ENCODE measurements around the gene TNK1.
"Not testable (repeated sequence)": the region's sequence is repeated elsewhere in the genome, so short reads cannot be mapped to it uniquely, and the experiment has no call there.

Gene TNK1

DNA sequence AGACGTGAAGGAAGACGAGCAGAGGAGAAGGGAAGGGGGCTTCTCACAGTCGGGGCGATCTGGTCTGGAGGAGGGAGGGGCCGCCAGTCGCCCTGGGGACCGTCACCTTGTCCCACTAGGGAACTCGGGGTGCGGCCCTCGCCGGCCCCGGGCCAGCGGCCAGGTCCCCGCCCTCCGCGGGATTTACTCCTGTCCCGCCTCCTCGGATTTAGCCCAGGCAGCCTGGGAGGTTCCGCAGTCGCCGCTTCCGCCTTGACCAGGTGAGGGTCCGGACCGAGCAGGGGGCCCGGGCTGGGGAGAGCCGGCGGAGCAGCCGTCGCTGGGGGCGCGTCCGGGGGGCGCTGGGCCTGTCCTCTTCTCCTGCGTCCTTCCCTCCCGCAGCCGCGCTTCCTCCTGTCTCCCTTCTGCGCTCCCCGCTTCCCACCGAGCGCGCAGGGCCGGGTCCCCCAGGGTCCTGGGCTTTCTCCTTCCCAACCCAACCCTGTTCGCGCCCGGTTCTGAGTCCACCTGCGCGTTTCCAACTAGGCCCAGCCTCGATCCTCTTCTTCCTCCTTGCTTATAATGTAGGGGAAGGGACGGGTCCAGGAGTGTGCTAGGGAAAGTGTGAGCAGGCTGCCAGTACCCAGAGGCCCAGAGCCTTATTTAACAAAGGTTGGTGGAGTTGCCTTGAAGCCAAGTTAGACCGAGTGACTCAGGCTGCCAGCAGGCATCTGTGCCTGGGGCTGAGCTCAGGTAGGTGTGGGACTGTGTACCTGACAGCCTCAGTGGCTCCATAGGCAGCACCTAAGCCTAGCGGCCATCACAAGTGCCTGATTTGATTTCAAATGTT, at the start of gene TNK1:
TSS of gene TNK1 (plus strand) at position 235 of the 829 bp plus-strand sequence. CDS start 1,838 bp downstream, outside the sequence.
- DNase-seq: no peak

DNA sequence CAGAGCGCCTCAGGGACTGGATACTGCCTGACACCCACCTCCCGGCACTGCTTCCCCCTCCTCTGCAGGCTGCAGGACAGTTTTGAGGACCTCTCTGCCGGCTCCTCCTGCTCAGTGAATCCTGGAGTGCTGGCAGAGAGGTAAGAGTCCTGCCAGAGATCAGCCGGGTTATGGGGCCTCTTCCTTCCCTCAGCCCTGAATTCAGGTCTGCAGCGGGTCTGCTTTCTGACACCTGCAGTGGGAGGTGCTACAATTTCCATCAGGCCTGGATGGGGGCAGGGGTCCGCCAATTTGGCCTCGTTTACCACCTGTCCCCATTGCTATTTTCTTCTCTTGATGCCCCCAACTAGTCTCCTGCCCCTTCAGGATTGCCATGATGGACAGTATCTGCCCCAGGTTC, 48.8 kb upstream of the TNK1 start:
- no peak for DNase-seq

DNA sequence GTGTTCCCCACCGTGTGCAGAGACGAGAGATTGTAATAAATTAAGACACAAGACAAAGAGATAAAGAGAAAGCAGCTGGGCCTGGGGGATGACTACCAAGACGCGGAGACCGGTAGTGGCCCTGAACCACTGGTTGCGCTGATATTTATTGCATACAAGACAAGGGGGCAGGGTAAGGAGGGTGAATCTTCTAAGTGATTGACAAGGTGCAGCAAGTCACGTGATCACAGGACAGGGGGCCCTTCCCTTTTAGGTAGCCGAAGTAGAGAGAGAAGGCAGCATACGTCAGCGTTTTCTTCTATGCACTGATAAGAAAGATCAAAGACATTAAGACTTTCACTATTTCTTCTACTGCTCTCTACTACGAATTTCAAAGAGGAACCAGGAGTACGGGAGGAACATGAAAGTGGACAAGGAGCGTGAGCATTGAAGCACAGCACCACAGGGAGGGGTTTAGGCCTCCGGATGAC, 48.3 kb upstream of the TNK1 start:
- not testable (repeated sequence) for DNase-seq

DNA sequence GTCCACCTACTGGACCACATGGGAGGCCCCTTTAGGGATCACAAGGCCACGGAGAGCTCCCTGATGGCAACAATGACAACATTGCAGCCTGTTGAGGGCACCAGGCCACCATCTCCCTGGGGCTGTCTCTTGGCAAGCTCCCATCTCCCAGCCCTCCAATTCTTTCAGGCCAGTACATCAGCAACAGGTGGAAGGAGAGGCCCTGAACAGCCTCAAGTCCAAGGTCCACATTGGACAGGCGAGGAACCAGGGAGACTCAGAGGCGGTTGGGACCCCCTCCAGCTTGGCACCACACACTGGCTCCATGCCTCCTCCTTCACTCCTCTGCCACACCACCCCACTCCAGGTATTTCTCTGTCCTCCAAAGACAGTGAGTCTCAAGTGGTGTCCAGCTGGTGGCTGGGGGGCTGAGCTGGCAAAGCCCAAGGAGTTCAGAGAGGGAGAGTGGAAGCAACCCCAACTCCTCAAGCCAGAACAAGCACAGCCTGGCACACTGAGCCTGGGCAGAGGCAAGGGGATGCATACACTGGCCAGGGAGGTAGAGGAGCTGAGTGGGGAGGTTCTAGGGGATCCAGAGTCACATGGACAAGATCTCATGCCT, 45.9 kb upstream of the TNK1 start:
- DNase-seq: no peak

DNA sequence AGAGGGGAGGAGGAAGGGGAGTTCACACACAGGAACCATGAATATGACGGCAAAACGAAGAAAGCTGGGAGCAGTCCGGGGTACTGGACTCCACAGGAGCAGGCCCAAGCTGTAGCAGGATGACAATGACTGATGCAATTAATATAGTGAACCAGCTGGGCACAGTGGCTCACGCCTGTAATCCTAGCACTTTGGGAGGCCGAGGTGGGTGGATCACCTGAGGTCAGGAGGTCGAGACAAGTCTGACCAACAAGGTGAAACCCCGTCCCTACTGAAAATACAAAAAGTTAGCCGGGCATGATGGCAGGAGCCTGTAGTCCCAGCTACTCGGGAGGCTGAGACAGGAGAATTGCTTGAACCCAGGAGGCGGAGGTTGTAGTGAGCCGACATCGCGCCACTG, 45.1 kb upstream of the TNK1 start:
- not testable (repeated sequence) for DNase-seq

DNA sequence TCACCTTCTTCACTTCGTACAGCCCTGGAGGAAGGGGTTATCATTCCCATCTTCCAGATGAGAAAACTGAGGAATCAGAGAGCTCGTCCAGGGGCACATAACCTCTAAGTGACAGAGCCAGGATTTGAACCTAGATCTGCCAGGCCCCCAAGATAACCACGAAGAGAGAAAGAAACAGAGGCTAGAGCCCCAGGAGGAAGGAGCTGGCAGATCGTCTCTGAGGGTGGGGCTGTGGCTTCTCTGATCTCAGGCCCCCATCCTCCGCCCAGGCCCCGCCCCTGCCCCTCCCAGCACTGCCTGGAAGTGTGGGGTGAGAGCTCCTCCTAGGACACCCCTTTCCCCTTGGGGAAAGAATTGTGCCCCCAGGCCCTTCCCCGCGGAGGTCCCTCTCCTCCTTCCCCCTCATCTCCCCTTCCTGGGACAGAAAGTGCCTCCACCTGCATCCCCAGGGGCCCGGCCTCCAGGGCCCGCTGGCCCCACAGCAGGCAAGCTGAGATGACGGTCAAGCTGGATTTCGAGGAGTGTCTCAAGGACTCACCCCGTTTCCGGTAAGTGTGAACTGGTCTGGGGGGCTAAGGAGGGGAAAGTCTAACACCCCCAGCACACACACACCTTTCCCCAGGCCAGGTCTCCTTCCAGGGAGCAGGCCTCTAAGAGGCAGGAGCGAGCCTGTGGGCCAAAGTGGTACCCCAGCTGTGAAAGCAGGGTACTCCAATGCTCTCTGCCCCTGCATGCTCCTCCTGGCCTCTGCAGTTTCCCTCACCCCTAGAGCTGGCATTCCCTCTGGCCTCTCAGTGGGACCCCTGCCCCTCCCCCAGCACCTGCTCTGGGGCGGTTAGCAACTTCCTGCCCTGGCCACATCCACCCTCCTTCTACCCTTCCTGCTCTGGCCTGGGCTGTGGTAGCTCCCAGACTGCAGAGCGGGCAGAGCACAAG, 44.4 kb upstream of the TNK1 start, which contains the start of gene ACAP1:
TSS of gene ACAP1 (plus strand) at position 290 of the 936 bp plus-strand sequence. CDS start at position 496, 206 bp downstream.
- no peak for DNase-seq

DNA sequence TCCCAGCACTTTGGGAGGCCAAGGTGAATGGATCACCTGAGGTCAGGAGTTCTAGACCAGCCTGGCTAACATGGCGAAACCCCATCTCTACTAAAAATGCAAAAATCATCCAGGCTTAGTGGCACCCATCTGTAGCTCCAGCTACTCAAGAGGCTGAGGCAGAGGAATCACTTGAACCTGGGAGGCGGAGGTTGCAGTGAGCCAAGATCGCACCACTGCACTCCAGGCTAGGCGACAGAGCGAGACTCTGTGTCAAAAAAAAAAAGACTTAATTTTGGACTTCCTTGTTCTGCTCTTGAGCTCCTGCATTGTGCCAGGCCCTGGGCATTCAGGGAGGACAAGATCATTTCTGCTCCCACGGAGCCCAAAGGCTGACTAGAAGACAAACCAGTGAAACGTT, 43.3 kb upstream of the TNK1 start:
- DNase-seq: not testable (repeated sequence)

DNA sequence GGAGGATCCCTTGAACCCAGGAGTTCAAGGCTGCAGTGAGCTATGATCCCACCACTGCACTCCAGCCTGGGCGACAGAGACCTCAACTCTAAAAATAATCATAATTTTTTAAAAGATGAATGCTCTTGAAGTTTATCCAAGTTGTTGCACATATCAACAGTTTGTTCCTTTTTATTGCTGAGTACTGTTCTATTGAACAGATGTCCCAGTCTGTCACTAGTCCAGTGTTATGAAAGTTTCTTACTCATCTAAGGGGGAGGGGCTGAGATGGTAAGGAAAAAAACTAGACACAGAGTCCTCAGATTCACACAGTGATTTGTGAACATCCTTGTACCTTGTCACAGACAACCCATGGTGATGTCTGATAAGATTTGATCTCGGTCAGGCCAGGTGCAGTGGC, 40.7 kb upstream of the TNK1 start:
- DNase-seq: no peak

DNA sequence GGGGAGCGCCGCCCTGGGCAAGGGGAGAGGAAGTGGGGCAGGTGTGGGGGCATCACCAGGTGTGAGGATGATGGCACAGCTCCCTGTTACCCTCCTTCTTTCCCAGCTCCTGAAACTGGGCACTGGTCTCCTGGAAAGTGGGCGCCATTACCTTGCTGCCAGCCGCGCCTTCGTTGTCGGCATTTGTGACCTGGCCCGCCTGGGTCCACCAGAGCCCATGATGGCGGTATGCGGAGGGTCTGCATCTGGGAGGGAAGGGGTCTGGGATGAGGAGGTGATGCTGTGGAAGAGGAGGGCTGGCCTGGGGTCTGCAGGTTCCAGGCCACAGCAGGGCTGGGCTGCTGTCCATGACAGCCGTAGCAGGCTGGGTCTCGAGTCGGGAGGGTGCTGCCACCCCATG, 39.0 kb upstream of the TNK1 start:
- no peak for DNase-seq

DNA sequence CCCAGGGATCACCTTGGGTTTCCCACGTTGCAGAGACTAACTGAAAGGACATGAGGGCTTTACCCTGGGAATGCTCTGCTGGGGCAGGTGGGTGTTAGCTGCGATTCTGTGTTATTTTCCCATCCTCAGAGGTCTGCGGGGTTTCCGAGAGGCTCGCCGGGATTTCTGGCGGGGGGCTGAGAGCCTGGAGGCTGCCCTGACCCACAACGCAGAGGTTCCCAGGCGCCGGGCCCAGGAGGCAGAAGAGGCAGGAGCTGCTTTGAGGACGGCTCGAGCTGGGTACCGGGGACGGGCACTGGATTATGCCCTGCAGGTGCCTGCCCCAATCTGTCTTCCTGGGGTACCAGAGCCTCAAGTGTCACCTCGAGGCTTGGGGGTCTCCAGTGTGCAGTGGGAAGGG, 37.6 kb upstream of the TNK1 start:
- DNase-seq: no peak

DNA sequence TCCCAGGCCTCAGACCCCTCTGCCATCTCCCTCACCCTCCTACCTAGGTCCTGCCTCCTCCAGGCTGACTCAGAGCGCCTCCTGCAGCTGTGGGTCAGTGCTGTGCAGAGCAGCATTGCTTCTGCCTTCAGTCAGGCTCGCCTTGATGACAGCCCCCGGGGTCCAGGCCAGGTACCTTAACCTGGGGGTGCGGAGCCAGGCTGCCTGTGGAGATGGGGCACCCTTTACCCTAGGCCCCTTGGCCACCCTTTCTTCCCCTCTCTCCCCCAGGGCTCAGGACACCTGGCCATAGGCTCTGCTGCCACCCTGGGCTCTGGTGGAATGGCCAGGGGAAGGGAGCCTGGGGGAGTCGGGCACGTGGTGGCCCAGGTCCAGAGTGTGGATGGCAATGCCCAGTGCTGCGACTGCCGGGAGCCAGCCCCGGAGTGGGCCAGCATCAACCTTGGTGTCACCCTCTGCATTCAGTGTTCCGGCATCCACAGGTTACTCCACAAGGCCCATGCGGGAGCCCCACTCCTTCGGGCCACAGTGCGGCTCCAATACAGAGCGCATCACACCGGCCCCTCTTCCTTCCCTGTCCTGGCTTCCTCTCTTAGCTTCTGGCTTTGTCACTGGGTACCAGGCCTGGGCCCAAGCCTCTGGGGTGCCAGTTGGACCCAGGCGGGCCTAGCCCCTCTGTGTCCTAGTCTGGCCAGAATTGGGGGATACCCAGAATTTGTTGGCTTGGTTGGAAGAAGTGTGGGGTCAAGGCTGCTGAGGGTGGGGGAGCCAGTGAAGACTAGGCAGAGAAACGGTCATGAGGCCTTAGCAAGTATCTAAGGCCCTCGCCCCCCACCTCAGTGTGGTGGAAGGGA, 33.9 kb upstream of the TNK1 start:
- no peak for DNase-seq

DNA sequence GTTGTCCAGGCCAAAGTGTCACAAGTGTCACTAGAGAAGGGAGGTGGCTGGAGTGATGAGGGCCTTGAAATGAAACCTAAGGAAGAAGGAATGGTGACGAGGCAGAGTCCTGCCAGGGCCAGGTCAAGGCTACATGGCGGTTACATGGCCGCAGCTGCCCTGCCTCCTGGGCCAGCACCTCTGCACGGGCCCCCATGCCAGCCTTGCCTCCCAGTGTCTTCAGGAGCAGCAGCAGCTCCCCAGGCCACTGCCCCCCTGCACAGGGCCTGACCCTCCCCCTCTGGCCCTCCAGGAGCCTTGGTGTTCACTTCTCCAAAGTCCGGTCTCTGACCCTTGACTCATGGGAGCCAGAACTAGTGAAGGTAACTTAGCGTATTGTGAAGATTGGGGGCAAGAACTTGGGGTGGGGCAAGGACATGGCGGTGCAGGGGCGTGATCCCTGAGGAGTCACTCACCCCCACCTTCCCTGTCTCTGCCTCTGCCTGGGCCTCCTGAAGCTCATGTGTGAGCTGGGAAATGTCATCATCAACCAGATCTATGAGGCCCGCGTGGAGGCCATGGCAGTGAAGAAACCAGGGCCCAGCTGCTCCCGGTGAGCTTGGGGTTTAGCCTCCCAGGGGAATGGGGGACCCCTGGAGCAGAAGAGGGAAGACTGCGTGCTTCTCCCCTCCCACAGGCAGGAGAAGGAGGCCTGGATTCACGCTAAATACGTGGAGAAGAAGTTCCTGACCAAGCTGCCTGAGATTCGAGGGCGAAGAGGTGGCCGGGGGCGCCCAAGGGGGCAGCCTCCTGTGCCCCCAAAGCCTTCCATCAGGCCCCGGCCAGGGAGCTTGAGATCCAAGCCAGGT, 33.0 kb upstream of the TNK1 start:
- no peak for DNase-seq

DNA sequence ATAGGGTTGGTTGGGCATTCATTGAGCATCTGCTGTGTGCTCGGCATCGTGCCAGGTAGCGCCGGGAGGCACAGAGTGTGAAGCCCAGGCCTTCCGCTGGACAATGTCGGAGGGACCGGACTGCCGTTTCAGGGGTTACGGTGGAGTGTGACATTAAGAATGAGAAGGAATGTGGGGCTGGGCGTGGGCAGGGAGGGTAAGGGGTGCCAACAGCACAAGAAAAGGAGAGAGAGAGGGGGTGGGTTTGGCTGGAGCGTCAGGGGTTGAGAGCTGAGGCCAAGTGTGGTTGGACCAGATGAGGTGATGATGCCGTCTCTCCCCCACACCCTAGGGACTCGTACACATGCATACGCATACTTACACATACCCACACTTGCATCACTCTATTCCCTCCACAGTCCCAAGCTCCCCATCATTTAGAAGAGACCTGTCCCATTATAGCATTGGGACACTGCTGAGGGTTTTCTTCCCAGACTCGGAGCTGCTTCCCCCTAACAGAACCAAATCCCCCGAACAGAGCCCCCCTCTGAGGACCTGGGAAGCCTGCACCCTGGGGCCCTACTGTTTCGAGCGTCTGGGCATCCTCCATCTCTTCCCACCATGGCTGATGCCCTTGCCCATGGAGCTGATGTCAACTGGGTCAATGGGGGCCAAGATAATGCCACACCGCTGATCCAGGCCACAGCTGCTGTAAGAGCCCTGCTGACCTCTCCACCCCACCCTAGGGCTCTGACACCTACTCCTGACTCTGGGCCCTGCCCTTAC, 32.2 kb upstream of the TNK1 start:
- peak in 1 of 2 experiments; percentile 40 for DNase-seq

DNA sequence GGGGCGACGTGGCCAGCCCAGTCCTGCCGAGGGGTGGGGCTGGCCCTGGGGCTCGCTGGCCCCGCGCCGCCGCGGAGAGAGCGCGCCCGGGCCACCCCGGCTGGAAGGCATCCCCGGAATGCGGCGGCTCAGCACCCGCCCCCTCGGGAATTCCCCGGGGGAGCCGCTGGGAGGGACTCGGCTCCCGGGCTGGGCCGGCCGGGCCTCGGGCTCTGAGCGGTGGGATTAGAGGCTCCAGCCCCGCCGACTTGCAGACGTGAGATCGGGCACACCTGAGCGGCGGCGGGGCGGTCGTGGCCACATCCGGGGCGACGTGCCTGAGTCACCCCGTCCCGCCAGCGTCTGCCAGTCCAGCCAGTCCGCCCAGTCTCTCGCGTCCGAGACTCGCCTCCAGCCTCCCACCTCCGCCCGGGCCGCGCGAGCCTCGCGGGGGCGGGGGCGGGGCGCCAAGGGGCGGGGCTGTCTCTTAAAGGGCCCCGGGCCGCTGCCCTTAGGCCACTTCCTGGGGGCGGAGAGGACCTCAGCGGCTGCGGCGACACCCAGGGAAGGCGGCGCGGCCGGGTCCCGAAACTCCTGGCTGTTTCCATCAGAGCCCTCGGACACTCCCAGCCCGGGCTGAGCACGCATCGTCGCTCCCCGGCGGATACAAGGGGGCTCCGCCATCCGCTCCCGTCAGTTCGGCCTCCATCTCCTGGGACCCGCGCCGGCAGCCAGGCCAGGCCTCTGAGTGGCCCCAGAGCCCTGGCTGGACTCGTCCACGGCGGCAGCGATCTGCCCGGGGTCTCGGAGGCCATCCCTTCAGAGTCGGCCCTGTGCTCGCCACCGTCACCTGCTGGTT, 29.0 kb upstream of the TNK1 start, which contains the start of gene KCTD11:
TSS of gene KCTD11 (plus strand) at position 498 of the 838 bp plus-strand sequence.
- DNase-seq: peak in 1 of 2 experiments; percentile 53

DNA sequence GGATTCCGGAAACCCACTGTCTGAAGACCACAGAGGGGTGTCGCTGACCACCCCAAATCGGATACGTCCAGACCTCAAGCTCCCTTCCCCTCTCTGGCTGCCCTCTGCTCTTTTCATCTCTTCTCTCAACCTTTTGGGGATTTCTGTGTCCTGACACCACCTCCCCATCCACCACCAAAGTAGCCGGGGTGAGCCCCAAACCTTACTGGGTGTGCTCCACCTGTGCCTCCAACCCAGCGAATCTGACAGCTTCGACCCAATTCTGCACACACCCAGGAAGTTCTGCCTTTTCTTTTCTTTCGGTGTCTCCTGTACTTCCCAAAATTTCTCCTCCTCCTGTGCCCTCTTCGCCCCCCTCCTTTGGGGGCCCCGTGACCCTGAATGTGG, 28.4 kb upstream of the TNK1 start:
- no peak for DNase-seq

DNA sequence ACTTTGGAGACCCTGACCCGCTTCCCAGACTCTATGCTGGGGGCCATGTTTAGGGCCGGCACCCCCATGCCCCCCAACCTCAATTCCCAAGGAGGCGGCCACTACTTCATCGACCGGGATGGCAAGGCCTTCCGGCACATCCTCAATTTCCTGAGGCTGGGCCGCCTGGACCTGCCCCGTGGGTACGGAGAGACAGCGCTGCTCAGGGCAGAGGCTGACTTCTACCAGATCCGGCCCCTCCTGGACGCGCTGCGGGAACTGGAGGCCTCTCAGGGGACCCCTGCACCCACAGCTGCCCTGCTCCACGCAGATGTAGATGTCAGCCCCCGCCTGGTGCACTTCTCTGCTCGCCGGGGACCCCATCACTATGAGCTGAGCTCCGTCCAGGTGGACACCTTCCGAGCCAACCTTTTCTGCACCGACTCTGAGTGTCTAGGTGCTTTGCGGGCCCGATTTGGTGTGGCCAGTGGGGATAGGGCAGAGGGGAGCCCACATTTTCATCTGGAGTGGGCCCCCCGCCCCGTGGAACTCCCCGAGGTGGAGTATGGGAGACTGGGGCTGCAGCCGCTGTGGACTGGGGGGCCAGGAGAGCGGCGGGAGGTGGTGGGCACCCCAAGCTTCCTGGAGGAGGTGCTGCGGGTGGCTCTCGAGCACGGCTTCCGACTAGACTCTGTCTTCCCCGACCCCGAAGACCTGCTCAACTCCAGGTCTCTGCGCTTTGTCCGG, 27.8 kb upstream of the TNK1 start:
- DNase-seq: no peak

DNA sequence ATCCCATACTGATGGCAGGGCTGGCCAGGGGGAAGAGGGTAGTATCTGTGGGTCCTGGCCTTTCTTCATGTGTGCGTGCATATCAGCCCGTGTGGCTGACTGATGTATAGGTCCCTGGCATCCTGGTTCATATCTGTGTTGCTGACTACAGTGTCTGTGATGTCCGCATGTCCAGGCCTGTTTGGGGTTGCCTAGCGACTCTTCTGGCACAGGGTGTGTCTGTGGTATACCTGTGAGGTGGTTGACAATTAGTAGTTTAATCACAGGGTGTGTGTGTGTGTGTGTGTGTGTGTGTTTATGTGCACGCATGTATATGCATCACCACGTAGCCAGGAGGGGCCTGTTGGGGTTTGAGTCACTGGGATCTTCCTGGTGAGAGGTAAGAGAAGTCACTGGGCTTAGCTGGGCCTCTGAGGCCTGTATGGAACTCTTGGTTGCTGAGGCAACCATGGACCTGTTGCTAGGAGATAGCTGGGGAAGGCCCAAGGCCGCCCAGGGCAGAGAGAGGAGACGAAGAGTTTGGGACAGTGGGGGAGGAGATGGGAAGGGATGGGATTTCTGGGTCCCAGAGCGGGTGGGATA, 26.5 kb upstream of the TNK1 start:
- no peak for DNase-seq

DNA sequence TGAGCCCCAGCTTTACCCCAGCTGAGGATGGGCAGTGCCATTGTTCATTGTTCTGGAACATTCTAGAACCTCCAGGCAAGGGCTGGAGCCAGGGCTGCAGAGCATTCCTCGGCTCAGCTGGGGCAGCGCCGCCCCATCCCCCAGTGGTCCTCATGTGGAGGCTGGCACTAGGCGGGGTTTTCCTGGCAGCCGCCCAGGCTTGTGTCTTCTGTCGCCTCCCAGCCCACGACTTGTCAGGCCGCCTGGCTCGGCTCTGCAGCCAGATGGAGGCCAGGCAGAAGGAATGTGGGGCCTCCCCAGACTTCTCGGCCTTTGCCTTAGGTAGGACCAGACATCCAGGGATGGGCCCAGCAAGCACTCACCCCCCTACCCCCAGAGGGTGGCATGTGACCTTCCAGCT, 25.8 kb upstream of the TNK1 start, which contains the start of gene TMEM95:
TSS of gene TMEM95 (plus strand) at position 104 of the 400 bp plus-strand sequence. CDS start at position 153, 49 bp downstream.
- DNase-seq: peak in 1 of 2 experiments; percentile 44

Measured in NCI-H446 (cell line).